ENCODE measurements around the gene DLGAP3.
"Not testable (repeated sequence)": the region's sequence is repeated elsewhere in the genome, so short reads cannot be mapped to it uniquely, and the experiment has no call there.

The DLGAP3 gene

GRCh38 chr1:34828611-34829010 is 100.8 kb downstream of the DLGAP3 start:
- DNase-seq, result no peak

- no peak for DNase-seq
Measured at GRCh38 chr1:34827341-34827941, 102.0 kb downstream of the DLGAP3 start.

- DNase-seq, result no peak
Measured at GRCh38 chr1:34825455-34826091, 103.9 kb downstream of the DLGAP3 start.

DNA sequence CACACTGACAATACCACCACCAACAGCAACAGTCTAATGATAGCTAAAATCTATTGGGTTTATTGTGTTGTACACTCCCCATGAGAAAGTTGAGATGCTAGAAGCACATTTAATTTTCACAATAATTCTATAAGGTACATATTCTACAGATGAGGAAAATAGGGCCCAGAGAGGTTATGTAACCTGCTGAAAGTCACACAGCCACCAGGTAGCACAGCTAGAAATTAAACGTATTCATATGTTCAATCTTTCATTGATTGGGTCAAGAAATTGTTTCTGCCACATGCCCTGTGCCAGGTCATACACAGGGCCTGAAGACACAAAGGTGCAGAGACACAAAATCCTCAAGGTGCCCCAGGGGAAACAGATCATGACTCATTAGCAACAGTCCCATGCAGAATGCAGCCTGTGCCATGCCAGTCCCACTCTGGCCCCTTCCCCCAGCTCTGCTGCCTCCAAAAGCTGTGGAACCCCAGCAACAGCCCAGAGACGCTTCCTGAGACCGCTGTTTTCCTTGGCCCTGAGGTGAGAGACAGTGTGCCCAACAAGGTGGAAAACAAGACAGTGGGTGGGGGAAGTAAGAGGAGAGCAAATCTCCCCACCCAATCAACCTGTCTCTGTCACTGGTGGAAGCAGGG is 104.5 kb downstream of the DLGAP3 start:
- DNase-seq, result no peak

GRCh38 chr1:34822202-34822601 is 107.2 kb downstream of the DLGAP3 start:
- DNase-seq, result no peak

DNA sequence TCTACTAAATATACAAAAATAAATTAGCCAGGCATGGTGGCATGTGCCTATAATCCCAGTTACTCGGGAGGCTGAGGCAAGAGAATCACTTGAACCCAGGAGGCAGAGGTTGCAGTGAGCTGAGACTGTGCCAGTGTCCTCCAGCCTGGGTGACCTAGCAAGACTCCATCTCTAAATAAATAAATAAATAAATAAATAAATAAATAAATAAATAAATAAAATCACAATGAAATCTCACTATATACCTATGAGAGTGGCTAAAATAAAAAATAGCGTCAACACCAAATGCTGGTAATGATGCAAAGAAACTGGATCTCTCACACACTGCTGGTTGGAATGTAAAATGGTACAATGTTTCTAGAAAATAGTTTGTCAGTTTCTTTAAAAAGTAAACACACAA is 110.6 kb downstream of the DLGAP3 start:
- DNase-seq, result not testable (repeated sequence)

- DNase-seq, result no peak
Measured at GRCh38 chr1:34816778-34817177, 112.7 kb downstream of the DLGAP3 start.

DNA sequence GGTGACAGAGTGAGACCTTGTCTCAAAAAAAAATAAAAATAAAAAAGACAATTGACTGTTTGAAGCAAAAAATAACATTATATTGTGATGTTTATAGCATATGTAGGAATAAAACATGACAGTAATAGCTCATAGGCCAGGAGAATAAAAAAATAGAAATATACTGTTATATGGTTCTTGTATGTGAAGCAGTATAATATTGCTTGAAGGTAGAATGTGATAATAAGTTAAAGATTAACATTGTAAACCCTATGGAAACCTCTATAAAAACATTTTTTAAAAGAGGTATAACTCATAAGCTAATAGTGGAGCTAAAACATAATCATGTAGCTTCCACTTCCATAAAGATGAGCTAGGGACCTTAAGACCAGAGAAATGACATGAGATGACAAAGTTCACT is 113.1 kb downstream of the DLGAP3 start:
- no peak for DNase-seq

All from CD4-positive, alpha-beta T cell treated with Interleukin-15 for 1 hour (primary cell).